ENCODE data around the gene VSIG10L2.

Gene VSIG10L2

GRCh38 chr11:125967515-125967914 is 21.7 kb downstream of the VSIG10L2 start:
- ChIA-PET CTCF (no interaction called here), POLR2A (no interaction called here)
- DNase-seq (ENCODE audit: low read depth, low spot score): no peak
- TF ChIP-seq, protein P1, sequence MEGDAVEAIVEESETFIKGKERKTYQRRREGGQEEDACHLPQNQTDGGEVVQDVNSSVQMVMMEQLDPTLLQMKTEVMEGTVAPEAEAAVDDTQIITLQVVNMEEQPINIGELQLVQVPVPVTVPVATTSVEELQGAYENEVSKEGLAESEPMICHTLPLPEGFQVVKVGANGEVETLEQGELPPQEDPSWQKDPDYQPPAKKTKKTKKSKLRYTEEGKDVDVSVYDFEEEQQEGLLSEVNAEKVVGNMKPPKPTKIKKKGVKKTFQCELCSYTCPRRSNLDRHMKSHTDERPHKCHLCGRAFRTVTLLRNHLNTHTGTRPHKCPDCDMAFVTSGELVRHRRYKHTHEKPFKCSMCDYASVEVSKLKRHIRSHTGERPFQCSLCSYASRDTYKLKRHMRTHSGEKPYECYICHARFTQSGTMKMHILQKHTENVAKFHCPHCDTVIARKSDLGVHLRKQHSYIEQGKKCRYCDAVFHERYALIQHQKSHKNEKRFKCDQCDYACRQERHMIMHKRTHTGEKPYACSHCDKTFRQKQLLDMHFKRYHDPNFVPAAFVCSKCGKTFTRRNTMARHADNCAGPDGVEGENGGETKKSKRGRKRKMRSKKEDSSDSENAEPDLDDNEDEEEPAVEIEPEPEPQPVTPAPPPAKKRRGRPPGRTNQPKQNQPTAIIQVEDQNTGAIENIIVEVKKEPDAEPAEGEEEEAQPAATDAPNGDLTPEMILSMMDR (IDR thresholded peaks at IDR 0.05; ENCODE audit: insufficient read depth, low read length, missing control alignments): no peak
- no peak overlapping the region for H3K4me3 ChIP-seq (ENCODE audit: low read depth, low read length)

- no peak overlapping the region for H3K4me3 ChIP-seq (ENCODE audit: low read depth, low read length)
- TF ChIP-seq, protein P1 (IDR thresholded peaks at IDR 0.05; ENCODE audit: insufficient read depth, low read length, missing control alignments): no peak
- ChIA-PET CTCF (no interaction called here), POLR2A (no interaction called here)
- DNase-seq (ENCODE audit: low read depth, low spot score): no peak
Measured at GRCh38 chr11:125968354-125968753, 22.5 kb downstream of the VSIG10L2 start.

DNA sequence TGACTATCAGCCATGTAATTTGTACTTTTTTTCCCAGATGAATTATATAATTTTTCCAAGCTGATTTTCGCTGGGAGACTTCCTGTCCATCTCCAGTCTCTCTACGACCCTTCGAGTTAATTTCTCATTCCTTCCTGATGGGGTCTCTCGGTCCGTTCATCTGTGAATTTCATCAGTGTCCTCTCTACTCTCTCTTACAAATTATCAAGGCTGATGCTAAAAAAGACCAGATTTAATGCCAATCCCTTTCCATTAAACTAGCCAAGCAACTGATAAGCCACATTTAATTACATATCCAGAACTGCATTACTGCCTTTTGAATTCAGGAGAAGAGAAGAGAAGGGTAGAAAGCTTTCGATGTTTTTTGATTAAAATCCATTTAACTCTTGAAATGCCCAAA is 25.8 kb downstream of the VSIG10L2 start:
- H3K4me3 ChIP-seq (ENCODE audit: low read depth, low read length): no peak overlapping the region
- TF ChIP-seq, protein P1 (IDR thresholded peaks at IDR 0.05; ENCODE audit: insufficient read depth, low read length, missing control alignments): no peak
- ChIA-PET CTCF (no interaction called here), POLR2A (no interaction called here)
- no peak for DNase-seq (ENCODE audit: low read depth, low spot score)

GRCh38 chr11:125974284-125974683 is 28.4 kb downstream of the VSIG10L2 start:
- CTCF ChIA-PET: no interaction called here
- TF ChIP-seq, protein P1 (IDR thresholded peaks at IDR 0.05; ENCODE audit: insufficient read depth, low read length, missing control alignments): no peak
- no peak overlapping the region for H3K4me3 ChIP-seq (ENCODE audit: low read depth, low read length)
- POLR2A ChIA-PET: no interaction called here
- no peak for DNase-seq (ENCODE audit: low read depth, low spot score)

GRCh38 chr11:125975634-125976033 is 29.8 kb downstream of the VSIG10L2 start:
- TF ChIP-seq, protein P1 (IDR thresholded peaks at IDR 0.05; ENCODE audit: insufficient read depth, low read length, missing control alignments): no peak
- no peak overlapping the region for H3K4me3 ChIP-seq (ENCODE audit: low read depth, low read length)
- ChIA-PET POLR2A (no interaction called here), CTCF (no interaction called here)
- no peak for DNase-seq (ENCODE audit: low read depth, low spot score)

- no peak for DNase-seq (ENCODE audit: low read depth, low spot score)
- H3K4me3 ChIP-seq (ENCODE audit: low read depth, low read length): no peak overlapping the region
- TF ChIP-seq, protein P1 (IDR thresholded peaks at IDR 0.05; ENCODE audit: insufficient read depth, low read length, missing control alignments): no peak
- POLR2A ChIA-PET: no interaction called here
- CTCF ChIA-PET: no interaction called here
Measured at GRCh38 chr11:125976156-125976555, 30.3 kb downstream of the VSIG10L2 start.
